Esophagus muscularis mucosa (tissue), 4 donors: ENCODE data around the gene CFAP107. TPM values are rescaled to one million over a fixed set of nuclear protein-coding genes. Genes with fewer than 3 reads are reported as not detected.
"Not testable (repeated sequence)": the region's sequence is repeated elsewhere in the genome, so short reads cannot be mapped to it uniquely, and the experiment has no call there.

Source experiments
- DNase-seq: peaks from one replicate; pipeline ENCODE4 v3.0.0-alpha.2; 2017; ENCODE audit errors: extremely low spot score
- H3K27ac ChIP-seq, 4 donors: fragments of 200-600 bp; sonication (generic); replicated peaks in 1 of 4; 1 replicate in 3 of 4; 2 replicates in 1 of 4; pipeline ENCODE4 v1.5.1; 2016 to 2019; ENCODE audit warnings: mild to moderate bottlenecking in 1 of 4
- H3K27me3 ChIP-seq, 4 donors: fragments of 200-600 bp; sonication (generic); one replicate each; pipeline versions ENCODE4 v1.5.1 to v1.6.0; 2016 to 2019
- H3K36me3 ChIP-seq, 4 donors: fragments of 200-600 bp; sonication (generic); one replicate each; pipeline ENCODE4 v1.5.1; 2016 to 2019
- H3K4me1 ChIP-seq, 4 donors: fragments of 200-600 bp; sonication (generic); one replicate each; pipeline ENCODE4 v1.5.1; 2016 to 2019
- H3K4me3 ChIP-seq, 4 donors: fragments of 200-600 bp; sonication (generic); 1 replicate in 2 of 4; 2 replicates in 2 of 4; pipeline ENCODE4 v1.5.1; 2016 to 2019; ENCODE audit warnings: mild to moderate bottlenecking in 4 of 4, moderate library complexity in 1 of 4
- H3K9me3 ChIP-seq, 4 donors: fragments of 200-600 bp; sonication (generic); 1 replicate in 3 of 4; 2 replicates in 1 of 4; pipeline ENCODE4 v1.5.1; 2016 to 2019
- EP300 ChIP-seq: sonication (generic); formaldehyde crosslinking; IDR thresholded peaks from one replicate; pipeline ENCODE4 v1.6.1; 2017; ENCODE audit warnings: antibody characterized with exemption
- POLR2A ChIP-seq: fragments of 450-650 bp; IDR thresholded peaks from one replicate; pipeline ENCODE4 v1.6.1; 2017; ENCODE audit warnings: antibody characterized with exemption, moderate library complexity, mild to moderate bottlenecking, low read depth
- POLR2AphosphoS5 ChIP-seq, 2 donors: sonication (generic); formaldehyde crosslinking; IDR thresholded peaks; one replicate each; pipeline ENCODE4 v1.6.1; 2017; ENCODE audit warnings: antibody characterized with exemption in 2 of 2
- WGBS: methylation state at CpG from one replicate; pipeline ENCODE4 v1.1.5; 2018; 5-methylcytosine and 5-hydroxymethylcytosine counted together
- intact Hi-C: fragments of 100-400 bp; cut with DNase I; formaldehyde crosslinking; loops from one replicate; pipeline ENCODE4 v1.15.1; 2023
- total RNA-seq, 4 donors: library from RNA; depleted of rRNA; stranded (reverse); fragments of >200 nt; gene quantifications; one replicate each; pipeline versions ENCODE4 v1.1.0 to v1.2.1, GENCODE V29; 2016
- TF ChIP-seq, protein P1 (sequence below), 3 experiments: fragments of 200-600 bp in 2 of 3; fragments of 450-650 bp in 1 of 3; sonication (generic) in 2 of 3; IDR thresholded peaks; one replicate each; pipeline ENCODE4 v1.5.1; 2017 to 2019; ENCODE audit warnings: antibody characterized with exemption in 3 of 3, mild to moderate bottlenecking in 2 of 3, moderate library complexity in 1 of 3

CFAP107 gene
- total RNA-seq, 4 donors from 2014 or later = not detected

DNA sequence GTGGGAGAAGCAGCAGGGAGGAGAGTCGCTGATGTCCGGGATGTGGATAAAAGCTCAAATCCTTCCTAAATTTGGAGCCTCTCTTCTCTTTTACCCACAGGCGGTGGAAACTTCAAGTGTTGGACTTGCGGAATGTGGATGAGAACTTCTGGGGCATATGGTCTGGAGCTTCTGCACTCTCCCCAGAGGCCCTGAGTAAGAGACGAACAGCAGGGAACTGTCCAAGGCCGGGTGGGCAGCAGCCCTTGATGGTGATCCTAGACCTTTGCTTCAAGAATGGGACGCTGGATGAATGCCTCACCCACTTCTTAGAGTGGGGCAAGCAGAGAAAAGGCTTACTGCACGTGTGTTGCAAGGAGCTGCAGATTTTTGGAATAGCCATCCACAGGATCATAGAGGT lies 29.4 kb downstream of the CFAP107 start:
- H3K4me3 ChIP-seq = no peak overlapping the region
- no peaks in the 10 kb centered on the region for H3K36me3 ChIP-seq
- no peak for DNase-seq
- 78% methylated on average over 8 of the region's 8 CpGs for WGBS
- intact Hi-C loops = no loop called here
- H3K27me3 ChIP-seq = peaks cover 0 to 26% (median 0%) of the 10 kb centered on the region in 4 donors
- no peaks in the 10 kb centered on the region for H3K9me3 ChIP-seq
- no peaks in the 10 kb centered on the region for H3K4me1 ChIP-seq
- no peak overlapping the region for H3K27ac ChIP-seq
- no peak for TF ChIP-seq EP300
- no peak for TF ChIP-seq POLR2A
- TF ChIP-seq, protein P1, sequence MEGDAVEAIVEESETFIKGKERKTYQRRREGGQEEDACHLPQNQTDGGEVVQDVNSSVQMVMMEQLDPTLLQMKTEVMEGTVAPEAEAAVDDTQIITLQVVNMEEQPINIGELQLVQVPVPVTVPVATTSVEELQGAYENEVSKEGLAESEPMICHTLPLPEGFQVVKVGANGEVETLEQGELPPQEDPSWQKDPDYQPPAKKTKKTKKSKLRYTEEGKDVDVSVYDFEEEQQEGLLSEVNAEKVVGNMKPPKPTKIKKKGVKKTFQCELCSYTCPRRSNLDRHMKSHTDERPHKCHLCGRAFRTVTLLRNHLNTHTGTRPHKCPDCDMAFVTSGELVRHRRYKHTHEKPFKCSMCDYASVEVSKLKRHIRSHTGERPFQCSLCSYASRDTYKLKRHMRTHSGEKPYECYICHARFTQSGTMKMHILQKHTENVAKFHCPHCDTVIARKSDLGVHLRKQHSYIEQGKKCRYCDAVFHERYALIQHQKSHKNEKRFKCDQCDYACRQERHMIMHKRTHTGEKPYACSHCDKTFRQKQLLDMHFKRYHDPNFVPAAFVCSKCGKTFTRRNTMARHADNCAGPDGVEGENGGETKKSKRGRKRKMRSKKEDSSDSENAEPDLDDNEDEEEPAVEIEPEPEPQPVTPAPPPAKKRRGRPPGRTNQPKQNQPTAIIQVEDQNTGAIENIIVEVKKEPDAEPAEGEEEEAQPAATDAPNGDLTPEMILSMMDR (IDR thresholded peaks at IDR 0.05) = no peak
- TF ChIP-seq POLR2AphosphoS5 (IDR thresholded peaks at IDR 0.05) = no peak

DNA sequence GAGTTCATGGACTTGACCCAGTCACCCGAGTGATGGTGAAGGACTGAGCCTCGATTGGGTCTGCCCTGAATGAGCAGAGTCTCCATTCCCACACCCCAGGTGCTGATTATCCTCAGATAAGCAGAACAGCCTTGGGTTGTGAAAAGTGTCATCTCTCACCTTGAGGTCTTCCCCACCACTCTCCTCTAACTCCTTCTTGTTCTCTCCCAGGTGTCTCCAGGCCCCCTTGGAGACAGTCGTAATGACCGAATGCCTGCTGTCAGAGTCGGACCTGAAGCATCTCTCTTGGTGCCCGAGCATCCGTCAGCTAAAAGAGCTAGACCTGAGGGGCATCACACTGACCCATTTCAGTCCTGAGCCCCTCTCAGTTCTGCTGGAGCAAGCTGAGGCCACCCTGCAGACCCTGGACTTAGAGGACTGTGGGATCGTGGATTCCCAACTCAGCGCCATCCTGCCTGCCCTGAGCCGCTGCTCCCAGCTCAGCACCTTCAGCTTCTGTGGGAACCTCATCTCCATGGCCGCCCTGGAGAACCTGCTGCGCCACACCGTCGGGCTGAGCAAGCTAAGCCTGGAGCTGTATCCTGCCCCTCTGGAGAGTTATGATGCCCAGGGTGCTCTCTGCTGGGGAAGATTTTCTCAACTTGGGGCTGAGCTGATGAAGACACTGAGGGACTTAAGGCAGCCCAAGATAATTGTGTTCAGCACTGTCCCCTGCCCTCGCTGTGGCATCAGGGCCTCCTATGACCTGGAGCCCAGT lies 31.0 kb downstream of the CFAP107 start:
- no peak overlapping the region for H3K4me3 ChIP-seq
- no peaks in the 10 kb centered on the region for H3K36me3 ChIP-seq
- intact Hi-C loops = no loop called here
- no peak overlapping the region for H3K27ac ChIP-seq
- H3K4me1 ChIP-seq = no peaks in the 10 kb centered on the region
- DNase-seq = peak; percentile 90
- WGBS = 84% methylated on average over 8 of the region's 15 CpGs
- peaks cover 0 to 11% (median 0%) of the 10 kb centered on the region in 4 donors for H3K27me3 ChIP-seq
- TF ChIP-seq, protein P1 (IDR thresholded peaks at IDR 0.05) = no peak
- no peaks in the 10 kb centered on the region for H3K9me3 ChIP-seq

DNA sequence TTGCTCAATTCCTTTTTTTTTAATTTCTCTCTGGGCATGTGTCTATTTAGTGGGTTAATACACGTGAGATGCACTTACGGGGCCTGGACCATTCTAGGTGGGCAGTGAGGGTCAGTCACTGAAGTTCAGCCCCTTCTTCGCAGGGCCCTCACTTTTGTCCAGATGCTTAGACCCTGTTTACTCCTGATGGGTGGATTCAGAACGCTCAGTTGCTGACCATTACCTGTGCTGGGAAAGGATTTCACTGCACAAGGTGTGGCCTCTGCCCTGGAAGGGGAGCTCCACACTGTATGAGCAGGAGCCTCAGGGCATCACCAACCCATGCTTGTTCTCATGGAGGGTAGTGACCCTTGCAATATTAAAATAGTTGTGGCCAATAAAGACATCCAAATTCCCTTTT lies 32.1 kb downstream of the CFAP107 start:
- TF ChIP-seq POLR2A = no peak
- TF ChIP-seq, protein P1 (IDR thresholded peaks at IDR 0.05) = no peak
- no peak for TF ChIP-seq EP300
- TF ChIP-seq POLR2AphosphoS5 (IDR thresholded peaks at IDR 0.05) = no peak
- Histone ChIP-seq H3K4me3 (no peak overlapping the region), H3K36me3 (no peaks in the 10 kb centered on the region), H3K27me3 (peaks cover 0 to 5% (median 0%) of the 10 kb centered on the region in 4 donors), H3K27ac (no peak overlapping the region), H3K9me3 (peaks cover 0 to under 1% (median under 1%) of the 10 kb centered on the region in 4 donors), H3K4me1 (no peaks in the 10 kb centered on the region)
- intact Hi-C loops = no loop called here
- no peak for DNase-seq
- WGBS = 75% methylated on average over 4 of the region's 4 CpGs

GRCh38 chr1:12778907-12779306 lies 32.9 kb downstream of the CFAP107 start:
- intact Hi-C loops = no loop called here
- no peak for DNase-seq
- no peaks in the 10 kb centered on the region for H3K4me1 ChIP-seq
- H3K4me3 ChIP-seq = no peak overlapping the region
- H3K27ac ChIP-seq = no peak overlapping the region
- peaks cover 0 to 5% (median 0%) of the 10 kb centered on the region in 4 donors for H3K27me3 ChIP-seq
- H3K36me3 ChIP-seq = no peaks in the 10 kb centered on the region
- TF ChIP-seq POLR2AphosphoS5 (IDR thresholded peaks at IDR 0.05) (no peak), POLR2A (no peak), EP300 (no peak)
- TF ChIP-seq, protein P1 (IDR thresholded peaks at IDR 0.05) = no peak
- H3K9me3 ChIP-seq = peaks cover 0 to 8% (median 4%) of the 10 kb centered on the region in 4 donors
- WGBS = 78% methylated on average over 6 of the region's 6 CpGs

- DNase-seq, H3K27me3 ChIP-seq, H3K27ac ChIP-seq, H3K36me3 ChIP-seq, intact Hi-C loops, H3K4me1 ChIP-seq, H3K4me3 ChIP-seq: not testable (repeated sequence)
- H3K9me3 ChIP-seq = peaks cover 0 to 30% (median 20%) of the 10 kb centered on the region in 4 donors
- WGBS = 51% methylated on average over 5 of the region's 5 CpGs
Observed at GRCh38 chr1:12781488-12781887, 35.5 kb downstream of the CFAP107 start.

DNA sequence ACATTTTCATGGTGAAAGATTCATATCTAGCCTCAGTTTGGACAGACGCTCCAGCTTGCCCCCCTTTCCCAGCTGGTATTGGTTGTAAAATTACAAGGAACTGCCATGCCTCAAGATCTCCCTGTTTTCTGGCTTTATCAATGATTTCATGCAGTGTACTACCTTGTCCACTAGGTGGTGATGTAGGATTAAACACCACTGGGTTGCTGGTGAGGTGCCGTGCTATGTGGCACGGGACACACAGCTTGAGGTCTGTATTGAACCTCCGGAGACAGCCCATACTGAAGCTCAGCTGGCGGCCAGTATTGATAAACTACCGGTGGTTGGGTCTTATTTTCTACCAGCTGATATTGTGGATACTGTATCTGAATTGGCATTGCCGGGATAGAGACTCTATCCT lies 37.8 kb downstream of the CFAP107 start:
- H3K4me3 ChIP-seq, H3K36me3 ChIP-seq, intact Hi-C loops, DNase-seq, H3K27me3 ChIP-seq, H3K4me1 ChIP-seq, H3K27ac ChIP-seq: not testable (repeated sequence)
- H3K9me3 ChIP-seq = peaks cover 0 to 30% (median 20%) of the 10 kb centered on the region in 4 donors
- WGBS = 26% methylated on average over 6 of the region's 7 CpGs

- H3K27ac ChIP-seq, intact Hi-C loops, H3K27me3 ChIP-seq, H3K36me3 ChIP-seq, H3K4me3 ChIP-seq, H3K4me1 ChIP-seq: not testable (repeated sequence)
- peaks cover 0 to 30% (median 20%) of the 10 kb centered on the region in 4 donors for H3K9me3 ChIP-seq
- WGBS = 92% methylated on average over 7 of the region's 8 CpGs
- peak; percentile 39 for DNase-seq
Observed at GRCh38 chr1:12784729-12785128, 38.7 kb downstream of the CFAP107 start.

DNA sequence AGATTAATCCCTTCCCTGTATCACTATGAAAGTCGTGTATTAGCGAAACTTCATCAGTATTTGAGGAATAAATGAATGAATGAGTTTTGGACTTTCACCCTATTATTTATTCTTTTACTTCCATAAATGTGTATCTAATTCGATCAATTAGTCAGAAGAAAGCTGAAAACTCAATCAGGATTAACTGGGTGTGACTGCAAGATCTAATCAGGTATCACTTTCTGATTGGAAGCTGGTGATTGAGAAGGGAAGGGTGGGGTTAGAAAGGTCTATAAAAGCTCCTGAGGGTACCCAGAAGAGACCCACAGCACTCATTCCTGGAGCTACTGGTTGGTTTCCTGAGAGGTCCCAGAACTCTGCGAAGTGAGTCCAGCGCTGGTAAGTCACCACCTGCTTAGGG lies 45.1 kb downstream of the CFAP107 start, which contains the start of gene PRAMEF1:
PRAMEF1 (plus strand) TSS at position 301 of the 400 bp plus-strand sequence. CDS start 1,831 bp downstream, outside the sequence.
- H3K4me3 ChIP-seq, H3K36me3 ChIP-seq, H3K4me1 ChIP-seq, H3K27me3 ChIP-seq, intact Hi-C loops, DNase-seq, H3K27ac ChIP-seq, H3K9me3 ChIP-seq: not testable (repeated sequence)
- WGBS = 66% methylated on average over 3 of the region's 5 CpGs
